ENCODE data around the gene ZBTB46. TPM values are rescaled to one million over a fixed set of nuclear protein-coding genes. Genes with fewer than 3 reads are reported as not detected.

The ZBTB46 gene
- total and polyA plus RNA-seq, 4 donors, result 0.79 to 12.1 (median 4.7) TPM

- no peak for DNase-seq (ENCODE audit: low spot score)
- no peak overlapping the region for H3K4me3 ChIP-seq (ENCODE audit: low read depth in 1 of 3, low read length in 3 of 3)
These were observed 9.3 kb downstream of the ZBTB46 start for GRCh38 chr20:63821811-63822210.

More at GRCh38 chr20:63821811-63822210, 9.3 kb downstream of the ZBTB46 start:
- no peaks in the 10 kb centered on the region for H3K9me3 ChIP-seq (ENCODE audit: control insufficient read depth in 4 of 4, low read length in 3 of 4)
- no peak overlapping the region for H3K9ac ChIP-seq (ENCODE audit: low read depth in 1 of 2, low read length in 2 of 2)
- H3K27ac ChIP-seq (ENCODE audit: low read depth in 1 of 2, low read length in 2 of 2), result no peak overlapping the region
- no peaks in the 10 kb centered on the region for H3K27me3 ChIP-seq (ENCODE audit: control insufficient read depth in 4 of 4, insufficient read depth in 4 of 4, low read length in 3 of 4)
- no peaks in the 10 kb centered on the region for H3K36me3 ChIP-seq (ENCODE audit: control insufficient read depth in 4 of 4, insufficient read depth in 3 of 4, low read depth in 1 of 4, low read length in 3 of 4)
- TF ChIP-seq EGR1 (IDR thresholded peaks at IDR 0.05; ENCODE audit: low read depth in 2 of 2), result no peak
- TF ChIP-seq, protein P1, sequence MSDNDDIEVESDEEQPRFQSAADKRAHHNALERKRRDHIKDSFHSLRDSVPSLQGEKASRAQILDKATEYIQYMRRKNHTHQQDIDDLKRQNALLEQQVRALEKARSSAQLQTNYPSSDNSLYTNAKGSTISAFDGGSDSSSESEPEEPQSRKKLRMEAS (IDR thresholded peaks at IDR 0.05), result no peak
- no peak for TF ChIP-seq YY1 (IDR thresholded peaks at IDR 0.05)
- no peak for TF ChIP-seq RAD21 (IDR thresholded peaks at IDR 0.05)
- TF ChIP-seq, protein P2, sequence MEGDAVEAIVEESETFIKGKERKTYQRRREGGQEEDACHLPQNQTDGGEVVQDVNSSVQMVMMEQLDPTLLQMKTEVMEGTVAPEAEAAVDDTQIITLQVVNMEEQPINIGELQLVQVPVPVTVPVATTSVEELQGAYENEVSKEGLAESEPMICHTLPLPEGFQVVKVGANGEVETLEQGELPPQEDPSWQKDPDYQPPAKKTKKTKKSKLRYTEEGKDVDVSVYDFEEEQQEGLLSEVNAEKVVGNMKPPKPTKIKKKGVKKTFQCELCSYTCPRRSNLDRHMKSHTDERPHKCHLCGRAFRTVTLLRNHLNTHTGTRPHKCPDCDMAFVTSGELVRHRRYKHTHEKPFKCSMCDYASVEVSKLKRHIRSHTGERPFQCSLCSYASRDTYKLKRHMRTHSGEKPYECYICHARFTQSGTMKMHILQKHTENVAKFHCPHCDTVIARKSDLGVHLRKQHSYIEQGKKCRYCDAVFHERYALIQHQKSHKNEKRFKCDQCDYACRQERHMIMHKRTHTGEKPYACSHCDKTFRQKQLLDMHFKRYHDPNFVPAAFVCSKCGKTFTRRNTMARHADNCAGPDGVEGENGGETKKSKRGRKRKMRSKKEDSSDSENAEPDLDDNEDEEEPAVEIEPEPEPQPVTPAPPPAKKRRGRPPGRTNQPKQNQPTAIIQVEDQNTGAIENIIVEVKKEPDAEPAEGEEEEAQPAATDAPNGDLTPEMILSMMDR (IDR thresholded peaks at IDR 0.05; ENCODE audit: low read depth, low read length, missing input control), result no peak
- TF ChIP-seq FOXA1 (IDR thresholded peaks at IDR 0.05), result no peak
- no peak for TF ChIP-seq SP1 (IDR thresholded peaks at IDR 0.05)
- no peak for TF ChIP-seq ZBTB33 (IDR thresholded peaks at IDR 0.05)
- no peak for TF ChIP-seq REST (IDR thresholded peaks at IDR 0.05)
- no peak for TF ChIP-seq TAF1 (conservative IDR thresholded peaks at IDR 0.05)
- TF ChIP-seq ATF3 (IDR thresholded peaks at IDR 0.05), result no peak
- no peak for TF ChIP-seq HNF4A (conservative IDR thresholded peaks at IDR 0.05)
- no peaks in the 10 kb centered on the region for H3K4me1 ChIP-seq (ENCODE audit: control insufficient read depth in 4 of 4, insufficient read depth in 4 of 4, low read length in 3 of 4)
- WGBS, result 85% methylated on average over 8 of the region's 8 CpGs
